Effector memory CD4-positive, alpha-beta T cell (primary cell): ENCODE results near the gene SLC6A13.

Experiments used
- DNase-seq, 3 donors: peaks; one replicate each; pipeline ENCODE4 v3.0.0-alpha.2; 2020
- H3K27ac ChIP-seq: 2 replicates; pipeline ENCODE4 v1.7.0; 2013; ENCODE audit warnings: mild to moderate bottlenecking, low read length, moderate library complexity; ENCODE audit not compliant: insufficient read depth, poor library complexity, severe bottlenecking
- H3K27me3 ChIP-seq: replicated peaks from 2 replicates; pipeline ENCODE4 v1.7.0; 2013; ENCODE audit warnings: mild to moderate bottlenecking, low read length; ENCODE audit not compliant: insufficient read depth, control insufficient read depth, poor library complexity, severe bottlenecking
- H3K36me3 ChIP-seq: 2 replicates; pipeline ENCODE4 v1.7.0; 2013; ENCODE audit warnings: mild to moderate bottlenecking, low read length, moderate library complexity; ENCODE audit not compliant: control insufficient read depth, insufficient read depth
- H3K4me1 ChIP-seq: 2 replicates; pipeline ENCODE4 v1.7.0; 2013; ENCODE audit warnings: low read length, mild to moderate bottlenecking; ENCODE audit not compliant: control insufficient read depth, insufficient read depth, poor library complexity, severe bottlenecking
- H3K4me3 ChIP-seq: 2 replicates; pipeline ENCODE4 v1.7.0; 2013; ENCODE audit warnings: low read length, low read depth, mild to moderate bottlenecking; ENCODE audit not compliant: insufficient read depth, poor library complexity, severe bottlenecking
- H3K9me3 ChIP-seq: 2 replicates; pipeline ENCODE4 v1.7.0; 2013; ENCODE audit warnings: mild to moderate bottlenecking, low read length, moderate library complexity; ENCODE audit not compliant: control insufficient read depth

Gene SLC6A13

GRCh38 chr12:175759-176158 lies 86.9 kb downstream of the SLC6A13 start:
- peaks cover 3% of the 10 kb centered on the region for H3K27me3 ChIP-seq
- no peaks in the 10 kb centered on the region for H3K36me3 ChIP-seq
- no peak overlapping the region for H3K4me3 ChIP-seq
- no peak for DNase-seq
- no peaks in the 10 kb centered on the region for H3K4me1 ChIP-seq
- H3K9me3 ChIP-seq: no peaks in the 10 kb centered on the region
- no peak overlapping the region for H3K27ac ChIP-seq

GRCh38 chr12:175250-175649 lies 87.4 kb downstream of the SLC6A13 start:
- no peak for DNase-seq
- Histone ChIP-seq H3K27ac (no peak overlapping the region), H3K36me3 (no peaks in the 10 kb centered on the region), H3K9me3 (no peaks in the 10 kb centered on the region), H3K4me3 (no peak overlapping the region), H3K4me1 (no peaks in the 10 kb centered on the region), H3K27me3 (peaks cover 3% of the 10 kb centered on the region)

GRCh38 chr12:174596-174995 lies 88.0 kb downstream of the SLC6A13 start:
- Histone ChIP-seq H3K4me1 (no peaks in the 10 kb centered on the region), H3K36me3 (no peaks in the 10 kb centered on the region), H3K4me3 (no peak overlapping the region), H3K27me3 (peaks cover 3% of the 10 kb centered on the region), H3K27ac (no peak overlapping the region), H3K9me3 (no peaks in the 10 kb centered on the region)
- no peak for DNase-seq

GRCh38 chr12:174124-174523 lies 88.5 kb downstream of the SLC6A13 start:
- H3K4me1 ChIP-seq: no peaks in the 10 kb centered on the region
- peaks cover 3% of the 10 kb centered on the region for H3K27me3 ChIP-seq
- no peak overlapping the region for H3K4me3 ChIP-seq
- no peak overlapping the region for H3K27ac ChIP-seq
- H3K9me3 ChIP-seq: no peaks in the 10 kb centered on the region
- DNase-seq: no peak
- no peaks in the 10 kb centered on the region for H3K36me3 ChIP-seq

- no peaks in the 10 kb centered on the region for H3K9me3 ChIP-seq
- H3K4me3 ChIP-seq: no peak overlapping the region
- no peak for DNase-seq
- H3K27ac ChIP-seq: no peak overlapping the region
- peaks cover 3% of the 10 kb centered on the region for H3K27me3 ChIP-seq
- H3K36me3 ChIP-seq: no peaks in the 10 kb centered on the region
- H3K4me1 ChIP-seq: no peaks in the 10 kb centered on the region
These were observed 89.9 kb downstream of the SLC6A13 start for GRCh38 chr12:172732-173161.

GRCh38 chr12:171743-172676 lies 90.6 kb downstream of the SLC6A13 start:
- no peaks in the 10 kb centered on the region for H3K4me1 ChIP-seq
- no peak overlapping the region for H3K27ac ChIP-seq
- H3K9me3 ChIP-seq: no peaks in the 10 kb centered on the region
- no peak for DNase-seq
- H3K4me3 ChIP-seq: no peak overlapping the region
- H3K36me3 ChIP-seq: no peaks in the 10 kb centered on the region
- H3K27me3 ChIP-seq: peaks cover 3% of the 10 kb centered on the region

- no peaks in the 10 kb centered on the region for H3K4me1 ChIP-seq
- H3K9me3 ChIP-seq: no peaks in the 10 kb centered on the region
- no peak for DNase-seq
- no peaks in the 10 kb centered on the region for H3K36me3 ChIP-seq
- H3K4me3 ChIP-seq: no peak overlapping the region
- no peak overlapping the region for H3K27ac ChIP-seq
- H3K27me3 ChIP-seq: peaks cover 3% of the 10 kb centered on the region
These were observed 91.4 kb downstream of the SLC6A13 start for GRCh38 chr12:171276-171675.
